Measurements from ENCODE around the gene MAP4K3. TPM values are rescaled to one million over a fixed set of nuclear protein-coding genes. Genes with fewer than 3 reads are reported as not detected.

Gene MAP4K3
- total and polyA plus RNA-seq, 2 of the 4 experiments (the other 2 are of a cell fraction): 13.2 to 32.6 TPM

GRCh38 chr2:39435741-39436591 lies 1.1 kb downstream of the MAP4K3 start (continued):
- TF ChIP-seq, protein P1, sequence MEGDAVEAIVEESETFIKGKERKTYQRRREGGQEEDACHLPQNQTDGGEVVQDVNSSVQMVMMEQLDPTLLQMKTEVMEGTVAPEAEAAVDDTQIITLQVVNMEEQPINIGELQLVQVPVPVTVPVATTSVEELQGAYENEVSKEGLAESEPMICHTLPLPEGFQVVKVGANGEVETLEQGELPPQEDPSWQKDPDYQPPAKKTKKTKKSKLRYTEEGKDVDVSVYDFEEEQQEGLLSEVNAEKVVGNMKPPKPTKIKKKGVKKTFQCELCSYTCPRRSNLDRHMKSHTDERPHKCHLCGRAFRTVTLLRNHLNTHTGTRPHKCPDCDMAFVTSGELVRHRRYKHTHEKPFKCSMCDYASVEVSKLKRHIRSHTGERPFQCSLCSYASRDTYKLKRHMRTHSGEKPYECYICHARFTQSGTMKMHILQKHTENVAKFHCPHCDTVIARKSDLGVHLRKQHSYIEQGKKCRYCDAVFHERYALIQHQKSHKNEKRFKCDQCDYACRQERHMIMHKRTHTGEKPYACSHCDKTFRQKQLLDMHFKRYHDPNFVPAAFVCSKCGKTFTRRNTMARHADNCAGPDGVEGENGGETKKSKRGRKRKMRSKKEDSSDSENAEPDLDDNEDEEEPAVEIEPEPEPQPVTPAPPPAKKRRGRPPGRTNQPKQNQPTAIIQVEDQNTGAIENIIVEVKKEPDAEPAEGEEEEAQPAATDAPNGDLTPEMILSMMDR (conservative IDR thresholded peaks at IDR 0.05; ENCODE audit: low read depth, low read length): no peak
- TF ChIP-seq POLR2A (IDR thresholded peaks at IDR 0.05; ENCODE audit: low read depth, low read length): no peak
- TF ChIP-seq CHD1 (IDR thresholded peaks at IDR 0.05; ENCODE audit: low read depth, low read length): no peak
- no peak for TF ChIP-seq RFX5 (IDR thresholded peaks at IDR 0.05; ENCODE audit: low read depth, low read length)
- no peak for TF ChIP-seq BHLHE40 (IDR thresholded peaks at IDR 0.05; ENCODE audit: low read depth, low read length)

Data from IMR-90 (cell line).